ENCODE data around the gene RNF114.

The RNF114 gene

DNA sequence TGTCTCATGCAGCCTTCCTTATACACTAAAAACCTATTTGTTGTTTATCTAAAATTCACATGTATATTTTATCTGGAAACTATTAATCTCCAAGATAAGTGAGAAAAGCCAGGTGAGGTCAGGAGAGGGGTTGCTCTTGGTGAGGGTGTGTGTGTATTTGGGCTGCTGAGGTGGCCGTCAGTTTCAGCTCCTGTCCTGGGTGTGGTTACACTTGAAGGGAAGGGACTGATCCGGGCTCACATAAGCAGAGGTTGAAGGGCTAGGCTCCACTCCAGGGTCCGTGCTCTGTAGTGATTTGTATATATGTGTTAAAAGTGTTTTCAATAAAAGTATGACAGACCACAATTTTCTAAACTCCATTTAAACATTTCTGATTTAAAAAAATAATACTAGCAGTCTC is 33.0 kb downstream of the RNF114 start:
- no peaks in the 10 kb centered on the region for H3K4me1 ChIP-seq (ENCODE audit: control insufficient read depth, insufficient read depth, low read length)
- H3K27ac ChIP-seq (ENCODE audit: extremely low read depth, low read depth, low read length), result no peak overlapping the region
- TF ChIP-seq REPIN1 (tag by site-specific recombination; IDR thresholded peaks at IDR 0.05; ENCODE audit: low read depth), result no peak
- no peak for TF ChIP-seq ZFP69B (tag by site-specific recombination; IDR thresholded peaks at IDR 0.05)
- TF ChIP-seq ZNF391 (tag by site-specific recombination; IDR thresholded peaks at IDR 0.05; ENCODE audit: borderline replicate concordance, low read depth), result no peak
- TF ChIP-seq ZNF426 (tag by site-specific recombination; IDR thresholded peaks at IDR 0.05), result no peak
- TF ChIP-seq, protein P1, sequence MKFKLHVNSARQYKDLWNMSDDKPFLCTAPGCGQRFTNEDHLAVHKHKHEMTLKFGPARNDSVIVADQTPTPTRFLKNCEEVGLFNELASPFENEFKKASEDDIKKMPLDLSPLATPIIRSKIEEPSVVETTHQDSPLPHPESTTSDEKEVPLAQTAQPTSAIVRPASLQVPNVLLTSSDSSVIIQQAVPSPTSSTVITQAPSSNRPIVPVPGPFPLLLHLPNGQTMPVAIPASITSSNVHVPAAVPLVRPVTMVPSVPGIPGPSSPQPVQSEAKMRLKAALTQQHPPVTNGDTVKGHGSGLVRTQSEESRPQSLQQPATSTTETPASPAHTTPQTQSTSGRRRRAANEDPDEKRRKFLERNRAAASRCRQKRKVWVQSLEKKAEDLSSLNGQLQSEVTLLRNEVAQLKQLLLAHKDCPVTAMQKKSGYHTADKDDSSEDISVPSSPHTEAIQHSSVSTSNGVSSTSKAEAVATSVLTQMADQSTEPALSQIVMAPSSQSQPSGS (tag by site-specific recombination; IDR thresholded peaks at IDR 0.05; ENCODE audit: low read depth), result no peak
- TF ChIP-seq, protein P2, sequence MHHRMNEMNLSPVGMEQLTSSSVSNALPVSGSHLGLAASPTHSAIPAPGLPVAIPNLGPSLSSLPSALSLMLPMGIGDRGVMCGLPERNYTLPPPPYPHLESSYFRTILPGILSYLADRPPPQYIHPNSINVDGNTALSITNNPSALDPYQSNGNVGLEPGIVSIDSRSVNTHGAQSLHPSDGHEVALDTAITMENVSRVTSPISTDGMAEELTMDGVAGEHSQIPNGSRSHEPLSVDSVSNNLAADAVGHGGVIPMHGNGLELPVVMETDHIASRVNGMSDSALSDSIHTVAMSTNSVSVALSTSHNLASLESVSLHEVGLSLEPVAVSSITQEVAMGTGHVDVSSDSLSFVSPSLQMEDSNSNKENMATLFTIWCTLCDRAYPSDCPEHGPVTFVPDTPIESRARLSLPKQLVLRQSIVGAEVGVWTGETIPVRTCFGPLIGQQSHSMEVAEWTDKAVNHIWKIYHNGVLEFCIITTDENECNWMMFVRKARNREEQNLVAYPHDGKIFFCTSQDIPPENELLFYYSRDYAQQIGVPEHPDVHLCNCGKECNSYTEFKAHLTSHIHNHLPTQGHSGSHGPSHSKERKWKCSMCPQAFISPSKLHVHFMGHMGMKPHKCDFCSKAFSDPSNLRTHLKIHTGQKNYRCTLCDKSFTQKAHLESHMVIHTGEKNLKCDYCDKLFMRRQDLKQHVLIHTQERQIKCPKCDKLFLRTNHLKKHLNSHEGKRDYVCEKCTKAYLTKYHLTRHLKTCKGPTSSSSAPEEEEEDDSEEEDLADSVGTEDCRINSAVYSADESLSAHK (tag by site-specific recombination; IDR thresholded peaks at IDR 0.05), result no peak
- no peak for TF ChIP-seq ZNF132 (tag by site-specific recombination; IDR thresholded peaks at IDR 0.05; ENCODE audit: borderline replicate concordance)
- TF ChIP-seq ZNF311 (tag by site-specific recombination; IDR thresholded peaks at IDR 0.05; ENCODE audit: borderline replicate concordance), result no peak
- no peak for TF ChIP-seq ZNF354C (tag by site-specific recombination; IDR thresholded peaks at IDR 0.05; ENCODE audit: borderline replicate concordance, low read depth)
- no peak for TF ChIP-seq ZNF560 (tag by site-specific recombination; IDR thresholded peaks at IDR 0.05; ENCODE audit: borderline replicate concordance)
- TF ChIP-seq ZNF341 (tag by site-specific recombination; IDR thresholded peaks at IDR 0.05; ENCODE audit: low read depth), result no peak
- TF ChIP-seq ZNF114 (tag by site-specific recombination; IDR thresholded peaks at IDR 0.05), result no peak
- no peak for TF ChIP-seq GLI2 (tag by site-specific recombination; IDR thresholded peaks at IDR 0.05; ENCODE audit: borderline replicate concordance, low read depth)
- TF ChIP-seq, protein P3, sequence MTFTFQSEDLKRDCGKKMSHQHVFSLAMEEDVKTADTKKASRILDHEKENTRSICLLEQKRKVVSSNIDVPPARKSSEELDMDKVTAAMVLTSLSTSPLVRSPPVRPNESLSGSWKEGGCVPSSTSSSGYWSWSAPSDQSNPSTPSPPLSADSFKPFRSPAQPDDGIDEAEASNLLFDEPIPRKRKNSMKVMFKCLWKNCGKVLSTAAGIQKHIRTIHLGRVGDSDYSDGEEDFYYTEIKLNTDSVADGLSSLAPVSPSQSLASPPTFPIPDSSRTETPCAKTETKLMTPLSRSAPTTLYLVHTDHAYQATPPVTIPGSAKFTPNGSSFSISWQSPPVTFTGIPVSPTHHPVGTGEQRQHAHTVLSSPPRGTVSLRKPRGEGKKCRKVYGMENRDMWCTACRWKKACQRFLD (tag by site-specific recombination; IDR thresholded peaks at IDR 0.05), result no peak
- no peak for TF ChIP-seq ZNF571 (tag by site-specific recombination; IDR thresholded peaks at IDR 0.05)
- no peak for TF ChIP-seq ZNF223 (tag by site-specific recombination; IDR thresholded peaks at IDR 0.05)
- no peak for TF ChIP-seq ZNF157 (tag by site-specific recombination; IDR thresholded peaks at IDR 0.05)
- TF ChIP-seq ZNF274 (IDR thresholded peaks at IDR 0.05; ENCODE audit: low read length), result no peak
- TF ChIP-seq ZNF274 (tag by site-specific recombination; IDR thresholded peaks at IDR 0.05; ENCODE audit: borderline replicate concordance), result no peak
- no peaks in the 10 kb centered on the region for H3K9me3 ChIP-seq (ENCODE audit: control insufficient read depth, insufficient read depth, low read depth, low read length)
- POLR2A ChIA-PET, result no interaction called here
- CTCF ChIA-PET, result interaction anchor here (1.0 to 2.2 kb wide), 2 partner anchors 10 to 18 kb away, joined by 4 to 8 read pairs; no protein-coding TSS in a partner anchor
- H3K36me3 ChIP-seq (ENCODE audit: control insufficient read depth in 2 of 2, insufficient read depth in 1 of 2, low read length in 2 of 2), result no peaks in the 10 kb centered on the region
- H3K4me3 ChIP-seq (ENCODE audit: low read depth, low read length), result no peak overlapping the region

DNA sequence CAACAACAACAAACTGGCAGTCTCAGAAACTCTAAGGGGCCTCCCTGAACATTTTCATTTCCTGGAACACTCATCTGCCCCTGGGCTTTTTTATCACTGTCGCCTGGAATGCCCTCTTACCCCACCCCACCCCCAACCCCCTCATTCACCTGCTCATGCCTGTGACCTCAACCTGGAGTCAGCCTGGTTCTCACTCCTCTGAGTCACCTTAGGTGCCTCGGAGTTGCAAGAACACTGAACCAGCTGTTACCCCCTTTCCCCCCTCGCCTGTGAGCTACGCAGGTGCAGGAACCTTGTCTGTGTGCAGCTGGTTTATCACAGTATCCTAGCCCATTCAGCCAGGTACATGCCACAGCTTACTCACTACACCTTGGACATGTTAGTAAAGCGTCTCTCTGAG is 33.7 kb downstream of the RNF114 start:
- no peaks in the 10 kb centered on the region for H3K9me3 ChIP-seq (ENCODE audit: control insufficient read depth, insufficient read depth, low read depth, low read length)
- no peak for TF ChIP-seq ZNF19 (tag by site-specific recombination; IDR thresholded peaks at IDR 0.05; ENCODE audit: low read depth)
- no peak for TF ChIP-seq ZBTB7A (tag by site-specific recombination; IDR thresholded peaks at IDR 0.05; ENCODE audit: low read depth)
- TF ChIP-seq ZNF2 (tag by site-specific recombination; IDR thresholded peaks at IDR 0.05), result no peak
- no peak for TF ChIP-seq ZNF623 (tag by site-specific recombination; IDR thresholded peaks at IDR 0.05)
- no peak for TF ChIP-seq ZNF660 (tag by site-specific recombination; IDR thresholded peaks at IDR 0.05)
- TF ChIP-seq, protein P4, sequence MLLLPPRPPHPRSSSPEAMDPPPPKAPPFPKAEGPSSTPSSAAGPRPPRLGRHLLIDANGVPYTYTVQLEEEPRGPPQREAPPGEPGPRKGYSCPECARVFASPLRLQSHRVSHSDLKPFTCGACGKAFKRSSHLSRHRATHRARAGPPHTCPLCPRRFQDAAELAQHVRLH (tag by site-specific recombination; IDR thresholded peaks at IDR 0.05), result no peak
- TF ChIP-seq, protein P5, sequence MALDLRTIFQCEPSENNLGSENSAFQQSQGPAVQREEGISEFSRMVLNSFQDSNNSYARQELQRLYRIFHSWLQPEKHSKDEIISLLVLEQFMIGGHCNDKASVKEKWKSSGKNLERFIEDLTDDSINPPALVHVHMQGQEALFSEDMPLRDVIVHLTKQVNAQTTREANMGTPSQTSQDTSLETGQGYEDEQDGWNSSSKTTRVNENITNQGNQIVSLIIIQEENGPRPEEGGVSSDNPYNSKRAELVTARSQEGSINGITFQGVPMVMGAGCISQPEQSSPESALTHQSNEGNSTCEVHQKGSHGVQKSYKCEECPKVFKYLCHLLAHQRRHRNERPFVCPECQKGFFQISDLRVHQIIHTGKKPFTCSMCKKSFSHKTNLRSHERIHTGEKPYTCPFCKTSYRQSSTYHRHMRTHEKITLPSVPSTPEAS (tag by site-specific recombination; IDR thresholded peaks at IDR 0.05), result no peak
- no peak for TF ChIP-seq ZNF624 (tag by site-specific recombination; IDR thresholded peaks at IDR 0.05)
- TF ChIP-seq ZNF670 (tag by site-specific recombination; IDR thresholded peaks at IDR 0.05; ENCODE audit: low read depth), result no peak
- no peak for TF ChIP-seq ZNF155 (tag by site-specific recombination; IDR thresholded peaks at IDR 0.05)
- no peak for TF ChIP-seq ZBTB8A (tag by site-specific recombination; IDR thresholded peaks at IDR 0.05)
- no peak for TF ChIP-seq ZNF560 (tag by site-specific recombination; IDR thresholded peaks at IDR 0.05; ENCODE audit: borderline replicate concordance)
- TF ChIP-seq ZNF701 (tag by site-specific recombination; IDR thresholded peaks at IDR 0.05), result no peak
- TF ChIP-seq ZNF146 (tag by site-specific recombination; IDR thresholded peaks at IDR 0.05), result no peak
- POLR2A ChIA-PET, result no interaction called here
- no peaks in the 10 kb centered on the region for H3K36me3 ChIP-seq (ENCODE audit: control insufficient read depth in 2 of 2, insufficient read depth in 1 of 2, low read length in 2 of 2)
- CTCF ChIA-PET, result interaction anchor here (0.6 to 2.2 kb wide), 5 partner anchors 9 to 200 kb away, joined by 3 to 10 read pairs (median 4); no protein-coding TSS in a partner anchor
- H3K27ac ChIP-seq (ENCODE audit: extremely low read depth, low read depth, low read length), result no peak overlapping the region
- no peak overlapping the region for H3K4me3 ChIP-seq (ENCODE audit: low read depth, low read length)
- H3K4me1 ChIP-seq (ENCODE audit: control insufficient read depth, insufficient read depth, low read length), result no peaks in the 10 kb centered on the region
